Activated naive CD8-positive, alpha-beta T cell treated with anti-CD3 and anti-CD28 coated beads for 36 hours (primary cell): ENCODE results near the gene FAM131B. TPM values are rescaled to one million over a fixed set of nuclear protein-coding genes. Genes with fewer than 3 reads are reported as not detected.
A peak's percentile ranks its signal among the peaks of the same experiment; 100 is the strongest.

Experiments
- DNase-seq: peaks from one replicate; pipeline ENCODE4 v3.0.0; 2021
- H3K27ac Mint-ChIP-seq: one replicate; pipeline ENCODE4 v1.8.0; 2022; ENCODE audit warnings: mild to moderate bottlenecking, moderate library complexity, mixed read lengths
- H3K27me3 Mint-ChIP-seq: one replicate; pipeline ENCODE4 v1.8.0; 2022; ENCODE audit warnings: mild to moderate bottlenecking, mixed read lengths
- H3K36me3 Mint-ChIP-seq: one replicate; pipeline ENCODE4 v1.8.0; 2021; ENCODE audit warnings: mild to moderate bottlenecking, mixed read lengths
- H3K4me1 Mint-ChIP-seq: one replicate; pipeline ENCODE4 v1.8.0; 2021; ENCODE audit warnings: mixed read lengths
- H3K4me3 Mint-ChIP-seq: one replicate; pipeline ENCODE4 v1.8.0; 2022; ENCODE audit warnings: mild to moderate bottlenecking, moderate library complexity, mixed read lengths
- H3K9me3 Mint-ChIP-seq: one replicate; pipeline ENCODE4 v1.8.0; 2022; ENCODE audit warnings: mixed read lengths
- total RNA-seq, 2 experiments: library from RNA; stranded (reverse); gene quantifications; one replicate each; pipeline ENCODE4 v1.2.3, GENCODE V29; 2021

FAM131B gene
- total RNA-seq, 2 experiments from 2014 or later, result 1.7 to 2.0 TPM

- no peak overlapping the region for H3K27ac Mint-ChIP-seq
- peak; percentile 60 for DNase-seq
- H3K36me3 Mint-ChIP-seq, result peaks cover 64% of the 10 kb centered on the region
- peaks cover 30% of the 10 kb centered on the region for H3K4me1 Mint-ChIP-seq
- H3K27me3 Mint-ChIP-seq, result no peaks in the 10 kb centered on the region
- no peak overlapping the region for H3K4me3 Mint-ChIP-seq
- H3K9me3 Mint-ChIP-seq, result no peaks in the 10 kb centered on the region
Observed at GRCh38 chr7:143305423-143306070, 57.0 kb downstream of the FAM131B start.

GRCh38 chr7:143304938-143305337 lies 57.6 kb downstream of the FAM131B start:
- Mint-ChIP-seq H3K9me3 (no peaks in the 10 kb centered on the region), H3K27ac (peak overlapping the region; percentile 49), H3K4me1 (peaks cover 25% of the 10 kb centered on the region), H3K36me3 (peaks cover 62% of the 10 kb centered on the region), H3K4me3 (no peak overlapping the region), H3K27me3 (no peaks in the 10 kb centered on the region)
- no peak for DNase-seq

GRCh38 chr7:143303733-143304132 lies 58.8 kb downstream of the FAM131B start:
- DNase-seq, result no peak
- H3K4me1 Mint-ChIP-seq, result peaks cover 31% of the 10 kb centered on the region
- H3K36me3 Mint-ChIP-seq, result peaks cover 60% of the 10 kb centered on the region
- no peak overlapping the region for H3K4me3 Mint-ChIP-seq
- H3K27me3 Mint-ChIP-seq, result no peaks in the 10 kb centered on the region
- no peak overlapping the region for H3K27ac Mint-ChIP-seq
- H3K9me3 Mint-ChIP-seq, result no peaks in the 10 kb centered on the region

Other genes with a start within 250 kb of the FAM131B start
- not detected for gene PIP, start 230.6 kb downstream of the FAM131B start, total RNA-seq
- not detected for gene TAS2R39, start 179.3 kb downstream of the FAM131B start, total RNA-seq
- gene TAS2R40, start 140.7 kb downstream of the FAM131B start, total RNA-seq, result not detected
- gene GSTK1, start 99.3 kb downstream of the FAM131B start, total RNA-seq, result 100 to 1,000 TPM; 136 to 137 TPM
- gene TMEM139, start 77.8 kb downstream of the FAM131B start, total RNA-seq, result 1 to 10 TPM; 2.3 to 2.7 TPM
- 10 to 100 TPM; 71.8 to 79.7 TPM for gene CASP2, start 74.4 kb downstream of the FAM131B start, total RNA-seq
- under 1 TPM in 1 of 2 experiments, not detected in 1; 0.06 TPM for gene CLCN1, start 46.6 kb downstream of the FAM131B start, total RNA-seq
- gene ZYX, start 18.6 kb upstream of the FAM131B start, total RNA-seq, result 100 to 1,000 TPM; 116 to 118 TPM
- gene EPHA1, start 46.1 kb upstream of the FAM131B start, total RNA-seq, result 1 to 10 TPM; 2.3 to 3.4 TPM
- not detected for gene TAS2R60, start 80.7 kb upstream of the FAM131B start, total RNA-seq
- not detected for gene TAS2R41, start 115.2 kb upstream of the FAM131B start, total RNA-seq
- gene CTAGE15, start 209.1 kb upstream of the FAM131B start, total RNA-seq, result under 1 TPM; 0.20 to 0.52 TPM